Lower lobe of right lung (tissue), 2 donors: ENCODE measurements around the gene GKN2. TPM values are rescaled to one million over a fixed set of nuclear protein-coding genes. Genes with fewer than 3 reads are reported as not detected.

ENCODE experiments used
- ATAC-seq, 2 donors: fragments of 200-7000 bp; cut with Tn5 transposase; one replicate each; pipeline ENCODE4 v1.9.1; 2020 to 2022; ENCODE audit warnings: mild to moderate bottlenecking in 2 of 2, moderate library complexity in 2 of 2
- DNase-seq: peaks from one replicate; pipeline ENCODE4 v3.0.0-alpha.2; 2020
- H3K27ac ChIP-seq: fragments of 200-600 bp; one replicate; pipeline ENCODE4 v1.8.0; 2022
- H3K27me3 ChIP-seq: fragments of 200-600 bp; one replicate; pipeline ENCODE4 v1.8.0; 2022; ENCODE audit warnings: low read depth
- H3K36me3 ChIP-seq: fragments of 200-600 bp; one replicate; pipeline ENCODE4 v1.8.0; 2022; ENCODE audit warnings: mild to moderate bottlenecking
- H3K4me1 ChIP-seq: fragments of 200-600 bp; one replicate; pipeline ENCODE4 v1.8.0; 2022
- H3K4me3 ChIP-seq: fragments of 200-600 bp; one replicate; pipeline ENCODE4 v1.8.0; 2022; ENCODE audit warnings: mild to moderate bottlenecking
- H3K9me3 ChIP-seq: fragments of 200-600 bp; one replicate; pipeline ENCODE4 v1.8.0; 2022
- intact Hi-C: fragments of 100-400 bp; cut with DNase I; formaldehyde crosslinking; loops from one replicate; pipeline ENCODE4 v1.11.0; 2022
- total RNA-seq: library from RNA; stranded (reverse); fragmentation: NEBNext Ultra II Directional; extraction: Animal tissue kit (Norgen Biotek cat#: 25700); gene quantifications from one replicate; pipeline ENCODE4 v1.2.1, GENCODE V29; 2021
- TF ChIP-seq, protein P1 (sequence below): fragments of 200-600 bp; IDR thresholded peaks from one replicate; pipeline ENCODE4 v1.8.0; 2022; ENCODE audit warnings: antibody characterized with exemption, mild to moderate bottlenecking
- donor health status: DM: no; HTN: yes; CAD: no; lungs with severe emphysema.

GKN2 gene
- total RNA-seq, 1 donor from 2014 or later: 53.3 TPM

DNA sequence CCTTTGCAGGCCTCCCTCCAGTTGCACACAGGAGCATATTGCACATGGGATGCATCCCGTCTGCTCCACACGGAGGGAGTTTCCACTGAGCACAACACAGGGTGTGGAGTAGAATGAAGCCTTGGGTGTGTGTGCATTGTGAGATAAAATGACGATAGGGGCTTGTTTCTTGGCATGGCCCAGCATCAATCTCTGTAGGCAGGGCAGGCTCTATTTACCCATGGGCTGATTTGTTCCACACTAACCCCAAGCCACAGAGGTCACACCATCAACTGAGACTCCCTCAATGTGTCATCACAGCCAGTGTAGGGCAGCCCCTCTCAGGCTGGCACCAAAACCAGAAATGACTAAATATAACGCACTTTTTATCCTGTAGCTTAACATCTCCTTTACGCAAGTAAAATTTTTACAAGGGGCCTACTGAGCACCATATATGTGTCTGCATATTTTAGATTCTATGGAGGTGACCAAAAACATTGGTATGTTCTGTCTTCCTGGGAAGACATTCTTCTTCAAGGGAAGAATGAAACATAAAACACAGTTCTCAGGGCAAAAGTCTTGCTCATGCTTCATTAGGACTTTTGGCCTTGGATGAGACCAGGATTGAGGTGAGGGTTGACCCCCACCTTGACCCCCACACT lies 19.0 kb upstream of the GKN2 start:
- ATAC-seq: no peak

GRCh38 chr2:68970566-68971265 lies 18.0 kb upstream of the GKN2 start:
- H3K27ac ChIP-seq: no peak overlapping the region
- H3K27me3 ChIP-seq: no peaks in the 10 kb centered on the region
- no peaks in the 10 kb centered on the region for H3K4me1 ChIP-seq
- DNase-seq: no peak
- H3K4me3 ChIP-seq: no peak overlapping the region
- TF ChIP-seq, protein P1, sequence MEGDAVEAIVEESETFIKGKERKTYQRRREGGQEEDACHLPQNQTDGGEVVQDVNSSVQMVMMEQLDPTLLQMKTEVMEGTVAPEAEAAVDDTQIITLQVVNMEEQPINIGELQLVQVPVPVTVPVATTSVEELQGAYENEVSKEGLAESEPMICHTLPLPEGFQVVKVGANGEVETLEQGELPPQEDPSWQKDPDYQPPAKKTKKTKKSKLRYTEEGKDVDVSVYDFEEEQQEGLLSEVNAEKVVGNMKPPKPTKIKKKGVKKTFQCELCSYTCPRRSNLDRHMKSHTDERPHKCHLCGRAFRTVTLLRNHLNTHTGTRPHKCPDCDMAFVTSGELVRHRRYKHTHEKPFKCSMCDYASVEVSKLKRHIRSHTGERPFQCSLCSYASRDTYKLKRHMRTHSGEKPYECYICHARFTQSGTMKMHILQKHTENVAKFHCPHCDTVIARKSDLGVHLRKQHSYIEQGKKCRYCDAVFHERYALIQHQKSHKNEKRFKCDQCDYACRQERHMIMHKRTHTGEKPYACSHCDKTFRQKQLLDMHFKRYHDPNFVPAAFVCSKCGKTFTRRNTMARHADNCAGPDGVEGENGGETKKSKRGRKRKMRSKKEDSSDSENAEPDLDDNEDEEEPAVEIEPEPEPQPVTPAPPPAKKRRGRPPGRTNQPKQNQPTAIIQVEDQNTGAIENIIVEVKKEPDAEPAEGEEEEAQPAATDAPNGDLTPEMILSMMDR: no peak
- H3K36me3 ChIP-seq: no peaks in the 10 kb centered on the region
- no peaks in the 10 kb centered on the region for H3K9me3 ChIP-seq
- ATAC-seq: no peak
- intact Hi-C loops: no loop called here

More for the DNA sequence above, 19.0 kb upstream of the GKN2 start:
- H3K27me3 ChIP-seq: no peaks in the 10 kb centered on the region
- no peak overlapping the region for H3K27ac ChIP-seq
- TF ChIP-seq, protein P1: no peak
- no peaks in the 10 kb centered on the region for H3K36me3 ChIP-seq
- no peaks in the 10 kb centered on the region for H3K9me3 ChIP-seq
- H3K4me1 ChIP-seq: no peaks in the 10 kb centered on the region
- no peak overlapping the region for H3K4me3 ChIP-seq
- intact Hi-C loops: no loop called here
- no peak for DNase-seq

DNA sequence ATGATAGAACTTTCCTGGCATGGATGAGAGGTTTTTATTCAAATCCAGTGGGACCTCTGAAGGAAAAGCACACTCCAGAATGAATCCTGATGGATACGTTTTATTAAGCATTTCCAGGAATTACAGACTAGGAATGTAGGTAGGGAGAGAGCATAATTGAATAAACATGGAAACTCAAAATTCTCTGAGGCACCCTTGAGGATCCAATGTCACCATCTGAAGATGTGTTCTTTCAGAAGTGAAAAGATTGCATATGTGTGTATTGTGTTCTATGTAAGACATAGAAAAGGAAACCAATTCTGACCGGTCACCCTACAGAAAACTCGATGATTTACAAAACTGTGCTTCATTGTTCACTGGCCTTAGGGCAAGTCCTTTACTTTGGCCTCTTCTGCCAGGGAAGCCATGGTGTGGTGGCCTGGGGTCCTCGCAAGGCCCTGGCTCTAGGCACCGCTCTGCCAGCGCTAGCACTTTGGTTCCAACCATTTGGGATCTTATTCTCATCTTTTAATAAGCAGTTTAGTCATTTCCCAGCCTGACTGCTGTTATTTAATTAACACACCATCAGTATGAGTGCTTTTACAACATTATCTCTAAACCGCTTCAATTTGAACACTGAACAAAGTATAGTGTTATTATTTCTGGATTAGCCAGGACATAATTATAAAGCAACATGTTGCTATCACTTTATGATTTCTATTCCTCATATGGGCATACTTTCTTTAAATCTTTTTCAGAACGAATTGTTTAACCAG lies 17.2 kb upstream of the GKN2 start:
- Histone ChIP-seq H3K4me1 (no peaks in the 10 kb centered on the region), H3K36me3 (no peaks in the 10 kb centered on the region), H3K4me3 (no peak overlapping the region), H3K27me3 (no peaks in the 10 kb centered on the region), H3K9me3 (no peaks in the 10 kb centered on the region), H3K27ac (no peak overlapping the region)
- intact Hi-C loops: no loop called here
- TF ChIP-seq, protein P1: no peak
- no peak for DNase-seq
- ATAC-seq: no peak

GRCh38 chr2:68968221-68968620 lies 15.5 kb upstream of the GKN2 start:
- intact Hi-C loops: no loop called here
- H3K27ac ChIP-seq: no peak overlapping the region
- no peak for ATAC-seq
- H3K27me3 ChIP-seq: no peaks in the 10 kb centered on the region
- no peaks in the 10 kb centered on the region for H3K4me1 ChIP-seq
- TF ChIP-seq, protein P1: no peak
- no peak for DNase-seq
- no peaks in the 10 kb centered on the region for H3K36me3 ChIP-seq
- H3K4me3 ChIP-seq: no peak overlapping the region
- no peaks in the 10 kb centered on the region for H3K9me3 ChIP-seq

GRCh38 chr2:68964282-68964681 lies 11.6 kb upstream of the GKN2 start:
- no peaks in the 10 kb centered on the region for H3K4me1 ChIP-seq
- no peak overlapping the region for H3K4me3 ChIP-seq
- no peaks in the 10 kb centered on the region for H3K9me3 ChIP-seq
- DNase-seq (no peak), ATAC-seq (no peak)
- H3K27ac ChIP-seq: no peak overlapping the region
- no peaks in the 10 kb centered on the region for H3K27me3 ChIP-seq
- intact Hi-C loops: no loop called here
- no peaks in the 10 kb centered on the region for H3K36me3 ChIP-seq
- TF ChIP-seq, protein P1: no peak
